Measurements from ENCODE around the gene TTC12. TPM values are rescaled to one million over a fixed set of nuclear protein-coding genes. Genes with fewer than 3 reads are reported as not detected.

TTC12 gene
- total RNA-seq, 1 experiment from 2014 or later: 24.3 TPM

DNA sequence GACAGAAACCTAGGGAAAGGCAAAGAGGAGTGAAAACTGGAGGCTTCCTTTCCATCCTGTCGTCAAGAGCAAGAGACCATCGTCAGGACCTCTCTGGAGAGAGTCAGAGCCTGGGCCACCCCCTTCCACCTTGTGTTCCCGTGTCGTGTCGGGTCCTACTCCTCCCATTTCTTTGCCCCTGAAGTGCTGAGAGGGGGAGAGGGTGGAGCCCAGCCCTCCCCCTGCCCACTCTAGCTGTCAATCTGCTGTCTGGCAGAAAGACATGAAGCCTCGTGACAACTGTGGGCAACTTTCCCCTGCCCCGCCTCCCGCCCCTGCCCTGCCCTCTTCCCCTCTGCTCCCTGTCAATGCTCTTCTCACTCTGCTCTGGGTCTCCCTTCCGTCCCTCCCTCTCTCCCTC, 93.8 kb downstream of the TTC12 start:
- Histone ChIP-seq H3K4me3 (ENCODE audit: low read depth in 2 of 2, low read length in 2 of 2) (no peak overlapping the region), H3K9me3 (ENCODE audit: control insufficient read depth, insufficient read depth, low read depth, low read length) (no peaks in the 10 kb centered on the region), H3K27me3 (ENCODE audit: control insufficient read depth, insufficient read depth, low read length) (no peaks in the 10 kb centered on the region), H3K4me1 (ENCODE audit: control insufficient read depth, insufficient read depth, low read length) (no peaks in the 10 kb centered on the region), H3K27ac (ENCODE audit: low read length) (no peak overlapping the region), H3K36me3 (ENCODE audit: control insufficient read depth, insufficient read depth, low read length) (no peaks in the 10 kb centered on the region)
- ChIA-PET CTCF (no interaction called here), POLR2A (no interaction called here)
- no peak for DNase-seq (ENCODE audit: low read depth, low spot score)
- no peak for TF ChIP-seq TCF7L2 (IDR thresholded peaks at IDR 0.05; ENCODE audit: low read depth, low read length)
- no peak for ATAC-seq
- in situ Hi-C loops (cut with HindIII; ENCODE audit: low pct_unique_long_range_greater_than_20kb, low sequenced_read_pairs) (no loop called here), intact Hi-C loops (cut with micrococcal nuclease; ENCODE audit: unreplicated experiment) (loop anchor here (5.0 kb wide), 1 partner anchor 836 kb away; no protein-coding TSS in a partner anchor)
- BruUV-seq (replicated peaks): no TSS peak

DNA sequence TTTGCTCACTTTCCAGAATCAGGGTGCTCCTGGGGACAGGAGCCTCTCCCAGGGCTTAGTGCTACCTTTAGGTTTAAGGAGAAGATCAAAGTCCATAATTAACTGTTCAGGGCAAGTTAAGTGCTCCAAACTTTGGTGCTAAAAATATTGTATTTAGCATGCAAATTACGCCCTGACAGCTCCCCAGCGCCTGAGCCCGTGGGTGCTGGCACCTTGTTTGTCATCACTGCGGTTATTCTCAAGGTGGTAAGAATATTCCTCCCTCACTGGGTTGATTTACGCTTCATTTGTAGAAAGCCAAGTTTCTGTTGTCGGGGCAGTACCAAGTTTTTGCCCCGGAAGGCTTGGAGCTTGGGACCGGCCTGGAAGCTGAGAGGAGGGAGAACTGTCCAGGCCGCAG, 94.5 kb downstream of the TTC12 start:
- no peak for DNase-seq (ENCODE audit: low read depth, low spot score)
- Histone ChIP-seq H3K36me3 (ENCODE audit: control insufficient read depth, insufficient read depth, low read length) (no peaks in the 10 kb centered on the region), H3K4me3 (ENCODE audit: low read depth in 2 of 2, low read length in 2 of 2) (no peak overlapping the region), H3K4me1 (ENCODE audit: control insufficient read depth, insufficient read depth, low read length) (no peaks in the 10 kb centered on the region), H3K27me3 (ENCODE audit: control insufficient read depth, insufficient read depth, low read length) (no peaks in the 10 kb centered on the region), H3K9me3 (ENCODE audit: control insufficient read depth, insufficient read depth, low read depth, low read length) (no peaks in the 10 kb centered on the region), H3K27ac (ENCODE audit: low read length) (no peak overlapping the region)
- TF ChIP-seq SIN3A (IDR thresholded peaks at IDR 0.05; ENCODE audit: borderline replicate concordance, insufficient read depth, low read depth, low read length) (no peak), TCF7L2 (IDR thresholded peaks at IDR 0.05; ENCODE audit: low read depth, low read length) (no peak), POLR2AphosphoS5 (IDR thresholded peaks at IDR 0.05; ENCODE audit: low read depth, low read length) (no peak)
- TF ChIP-seq, protein P1, sequence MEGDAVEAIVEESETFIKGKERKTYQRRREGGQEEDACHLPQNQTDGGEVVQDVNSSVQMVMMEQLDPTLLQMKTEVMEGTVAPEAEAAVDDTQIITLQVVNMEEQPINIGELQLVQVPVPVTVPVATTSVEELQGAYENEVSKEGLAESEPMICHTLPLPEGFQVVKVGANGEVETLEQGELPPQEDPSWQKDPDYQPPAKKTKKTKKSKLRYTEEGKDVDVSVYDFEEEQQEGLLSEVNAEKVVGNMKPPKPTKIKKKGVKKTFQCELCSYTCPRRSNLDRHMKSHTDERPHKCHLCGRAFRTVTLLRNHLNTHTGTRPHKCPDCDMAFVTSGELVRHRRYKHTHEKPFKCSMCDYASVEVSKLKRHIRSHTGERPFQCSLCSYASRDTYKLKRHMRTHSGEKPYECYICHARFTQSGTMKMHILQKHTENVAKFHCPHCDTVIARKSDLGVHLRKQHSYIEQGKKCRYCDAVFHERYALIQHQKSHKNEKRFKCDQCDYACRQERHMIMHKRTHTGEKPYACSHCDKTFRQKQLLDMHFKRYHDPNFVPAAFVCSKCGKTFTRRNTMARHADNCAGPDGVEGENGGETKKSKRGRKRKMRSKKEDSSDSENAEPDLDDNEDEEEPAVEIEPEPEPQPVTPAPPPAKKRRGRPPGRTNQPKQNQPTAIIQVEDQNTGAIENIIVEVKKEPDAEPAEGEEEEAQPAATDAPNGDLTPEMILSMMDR (IDR thresholded peaks at IDR 0.05): no peak
- TF ChIP-seq, protein P2, sequence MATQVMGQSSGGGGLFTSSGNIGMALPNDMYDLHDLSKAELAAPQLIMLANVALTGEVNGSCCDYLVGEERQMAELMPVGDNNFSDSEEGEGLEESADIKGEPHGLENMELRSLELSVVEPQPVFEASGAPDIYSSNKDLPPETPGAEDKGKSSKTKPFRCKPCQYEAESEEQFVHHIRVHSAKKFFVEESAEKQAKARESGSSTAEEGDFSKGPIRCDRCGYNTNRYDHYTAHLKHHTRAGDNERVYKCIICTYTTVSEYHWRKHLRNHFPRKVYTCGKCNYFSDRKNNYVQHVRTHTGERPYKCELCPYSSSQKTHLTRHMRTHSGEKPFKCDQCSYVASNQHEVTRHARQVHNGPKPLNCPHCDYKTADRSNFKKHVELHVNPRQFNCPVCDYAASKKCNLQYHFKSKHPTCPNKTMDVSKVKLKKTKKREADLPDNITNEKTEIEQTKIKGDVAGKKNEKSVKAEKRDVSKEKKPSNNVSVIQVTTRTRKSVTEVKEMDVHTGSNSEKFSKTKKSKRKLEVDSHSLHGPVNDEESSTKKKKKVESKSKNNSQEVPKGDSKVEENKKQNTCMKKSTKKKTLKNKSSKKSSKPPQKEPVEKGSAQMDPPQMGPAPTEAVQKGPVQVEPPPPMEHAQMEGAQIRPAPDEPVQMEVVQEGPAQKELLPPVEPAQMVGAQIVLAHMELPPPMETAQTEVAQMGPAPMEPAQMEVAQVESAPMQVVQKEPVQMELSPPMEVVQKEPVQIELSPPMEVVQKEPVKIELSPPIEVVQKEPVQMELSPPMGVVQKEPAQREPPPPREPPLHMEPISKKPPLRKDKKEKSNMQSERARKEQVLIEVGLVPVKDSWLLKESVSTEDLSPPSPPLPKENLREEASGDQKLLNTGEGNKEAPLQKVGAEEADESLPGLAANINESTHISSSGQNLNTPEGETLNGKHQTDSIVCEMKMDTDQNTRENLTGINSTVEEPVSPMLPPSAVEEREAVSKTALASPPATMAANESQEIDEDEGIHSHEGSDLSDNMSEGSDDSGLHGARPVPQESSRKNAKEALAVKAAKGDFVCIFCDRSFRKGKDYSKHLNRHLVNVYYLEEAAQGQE (IDR thresholded peaks at IDR 0.05; ENCODE audit: insufficient read depth in 1 of 2, low read depth in 2 of 2, low read length in 1 of 2): no peak
- CTCF ChIA-PET: no interaction called here
- intact Hi-C loops (cut with micrococcal nuclease; ENCODE audit: unreplicated experiment) (loop anchor here (5.0 kb wide), 1 partner anchor 837 kb away; no protein-coding TSS in a partner anchor), in situ Hi-C loops (cut with HindIII; ENCODE audit: low pct_unique_long_range_greater_than_20kb, low sequenced_read_pairs) (no loop called here)
- ATAC-seq: no peak
- POLR2A ChIA-PET: no interaction called here
- no TSS peak for BruUV-seq (replicated peaks)

DNA sequence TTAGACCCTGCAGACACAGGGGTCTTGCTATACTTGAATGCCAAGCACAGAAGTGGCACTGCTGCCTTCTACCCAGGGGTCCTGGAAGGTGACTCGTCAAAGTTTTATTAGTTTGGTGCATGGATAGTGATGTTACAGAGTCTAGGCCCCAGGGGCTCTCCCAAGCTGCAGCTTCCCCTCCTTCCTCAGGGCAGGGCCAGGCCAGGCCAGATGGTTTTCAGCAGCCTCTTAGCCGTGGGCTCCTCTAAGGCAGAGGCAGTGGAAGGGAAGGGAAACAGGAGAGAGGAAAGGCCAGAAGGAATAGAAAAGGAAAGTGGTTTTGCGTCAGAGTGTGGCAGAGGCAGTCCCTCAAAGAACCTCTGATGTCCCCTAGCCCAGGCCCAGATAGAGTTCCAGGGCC, 95.1 kb downstream of the TTC12 start:
- no peaks in the 10 kb centered on the region for H3K27me3 ChIP-seq (ENCODE audit: control insufficient read depth, insufficient read depth, low read length)
- TF ChIP-seq TCF7L2 (IDR thresholded peaks at IDR 0.05; ENCODE audit: low read depth, low read length): no peak
- TF ChIP-seq, protein P2 (IDR thresholded peaks at IDR 0.05; ENCODE audit: insufficient read depth in 1 of 2, low read depth in 2 of 2, low read length in 1 of 2): no peak
- no peak for TF ChIP-seq SIN3A (IDR thresholded peaks at IDR 0.05; ENCODE audit: borderline replicate concordance, insufficient read depth, low read depth, low read length)
- no peak for TF ChIP-seq POLR2AphosphoS5 (IDR thresholded peaks at IDR 0.05; ENCODE audit: low read depth, low read length)
- TF ChIP-seq, protein P1 (IDR thresholded peaks at IDR 0.05): no peak
- ChIA-PET POLR2A (no interaction called here), CTCF (no interaction called here)
- no peak overlapping the region for H3K27ac ChIP-seq (ENCODE audit: low read length)
- ATAC-seq: no peak
- no peaks in the 10 kb centered on the region for H3K9me3 ChIP-seq (ENCODE audit: control insufficient read depth, insufficient read depth, low read depth, low read length)
- no TSS peak for BruUV-seq (replicated peaks)
- no peaks in the 10 kb centered on the region for H3K36me3 ChIP-seq (ENCODE audit: control insufficient read depth, insufficient read depth, low read length)
- no peak overlapping the region for H3K4me3 ChIP-seq (ENCODE audit: low read depth in 2 of 2, low read length in 2 of 2)
- intact Hi-C loops (cut with micrococcal nuclease; ENCODE audit: unreplicated experiment) (loop anchor here (5.0 kb wide), 1 partner anchor 837 kb away; no protein-coding TSS in a partner anchor), in situ Hi-C loops (cut with HindIII; ENCODE audit: low pct_unique_long_range_greater_than_20kb, low sequenced_read_pairs) (no loop called here)
- H3K4me1 ChIP-seq (ENCODE audit: control insufficient read depth, insufficient read depth, low read length): no peaks in the 10 kb centered on the region
- no peak for DNase-seq (ENCODE audit: low read depth, low spot score)
